Right renal pelvis (tissue), 4 donors: ENCODE data around the gene MRPL30. TPM values are rescaled to one million over a fixed set of nuclear protein-coding genes. Genes with fewer than 3 reads are reported as not detected.
A peak's percentile ranks its signal among the peaks of the same experiment; 100 is the strongest.
"Not testable (repeated sequence)": the region's sequence is repeated elsewhere in the genome, so short reads cannot be mapped to it uniquely, and the experiment has no call there.

Experiments used
- DNase-seq, 4 donors: peaks; one replicate each; pipeline ENCODE4 v3.0.0-alpha.2; 2013; ENCODE audit warnings: low read depth in 4 of 4, low spot score in 3 of 4, missing footprints in 1 of 4
- polyA plus RNA-seq, 4 donors: library from polyadenylated mRNA; unstranded; fragments of 120-200 nt; gene quantifications; one replicate each; pipeline ENCODE4 v1.2.1, GENCODE V29; 2013; ENCODE audit not compliant: insufficient read length in 4 of 4

Gene MRPL30
- 10 to 100 TPM; 49.3 to 59.5 (median 56.3) TPM for polyA plus RNA-seq

DNA sequence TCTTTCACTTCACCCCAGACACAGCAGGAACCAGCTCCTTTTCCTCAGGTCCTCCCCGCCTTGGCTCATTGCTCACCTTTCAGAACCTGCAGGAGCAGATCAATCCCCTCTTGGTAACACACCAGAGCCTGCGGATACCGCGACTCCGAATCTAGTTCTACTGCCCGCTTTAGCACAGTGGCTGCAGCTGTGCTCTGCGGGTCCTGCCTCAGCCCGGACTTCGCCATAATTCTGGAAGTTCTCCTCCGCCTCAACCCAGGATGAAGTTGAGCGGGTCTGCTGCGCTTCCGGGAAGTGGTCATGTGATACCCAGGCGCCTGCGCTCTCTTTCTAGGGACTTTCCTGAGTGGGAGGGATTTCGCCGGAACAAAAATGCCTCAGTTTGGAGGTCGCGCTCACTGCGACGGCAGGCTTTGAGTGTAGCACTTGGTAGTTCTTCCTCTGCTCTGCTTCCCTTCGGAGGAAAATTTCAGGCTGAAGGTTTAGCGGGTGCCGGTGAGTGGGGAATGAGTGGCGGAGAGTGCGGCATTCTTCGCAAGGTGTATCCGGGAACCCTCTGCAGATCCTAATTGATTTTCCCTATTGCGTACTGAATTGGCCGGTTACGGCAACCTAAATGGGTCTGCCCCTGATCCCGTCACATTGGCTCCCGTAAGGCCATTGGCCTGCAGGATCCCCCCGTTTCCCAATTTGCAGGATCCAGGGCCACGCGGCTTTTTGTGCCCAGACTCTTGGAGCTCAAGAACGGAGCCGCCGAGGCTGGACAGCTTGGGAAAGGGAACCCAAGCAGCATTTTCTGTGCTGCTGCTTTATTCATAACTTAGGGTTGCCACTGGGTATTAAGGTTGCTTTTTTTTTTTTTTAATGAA is at the start of gene MRPL30, which contains the start of gene MITD1:
Gene MRPL30, plus strand, starts transcription at position 430 of the 869 bp plus-strand sequence. CDS start 5,020 bp downstream, outside the sequence.
Gene MITD1, minus strand, starts transcription at position 304 of the 869 bp plus-strand sequence. Its CDS starts 77 bp downstream, at position 227.
- peak; percentile 88 to 94 (median 93) for DNase-seq

DNA sequence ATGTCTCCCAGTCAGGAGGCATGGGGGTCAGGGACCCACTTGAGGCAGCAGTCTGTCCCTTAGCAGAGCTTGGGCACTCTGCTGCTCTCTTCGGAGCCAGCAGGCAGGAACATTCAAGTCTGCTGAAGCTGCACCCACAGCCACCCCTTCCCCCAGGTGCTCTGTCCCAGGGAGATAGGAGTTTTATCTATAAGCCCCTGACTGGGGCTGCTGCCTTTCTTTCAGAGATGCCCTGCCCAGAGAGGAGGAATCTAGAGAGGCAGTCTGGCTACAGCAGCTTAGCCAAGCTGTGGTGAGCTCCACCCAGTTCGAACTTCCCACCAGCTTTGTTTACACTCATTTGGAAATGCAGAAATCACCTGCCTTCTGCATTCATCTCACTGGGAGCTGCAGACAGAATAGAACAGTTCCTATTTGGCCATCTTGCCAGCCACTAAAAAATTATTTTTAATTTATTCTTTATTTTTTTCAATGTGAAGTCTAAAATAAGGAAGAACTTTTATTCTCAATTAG is 45.9 kb upstream of the MRPL30 start:
- not testable (repeated sequence) for DNase-seq

DNA sequence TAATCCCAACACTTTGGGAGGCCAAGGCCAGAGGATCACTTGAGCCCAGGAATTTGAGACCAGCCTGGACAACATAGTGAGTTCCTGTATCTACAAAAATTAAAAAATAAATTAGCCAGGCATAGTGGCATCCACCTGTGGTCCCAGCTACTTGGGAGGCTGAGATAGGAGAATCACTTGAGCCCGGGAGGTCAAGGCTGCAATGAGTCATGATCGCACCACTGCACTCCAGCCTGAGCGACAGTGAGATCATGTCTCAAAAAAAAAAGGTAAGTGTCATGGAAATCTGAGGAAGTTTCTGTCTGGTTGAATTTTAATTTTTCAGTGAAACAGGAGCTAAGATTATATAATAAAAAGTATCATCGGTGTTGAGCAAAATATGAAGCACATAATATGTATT is 42.0 kb upstream of the MRPL30 start:
- DNase-seq: no peak

DNA sequence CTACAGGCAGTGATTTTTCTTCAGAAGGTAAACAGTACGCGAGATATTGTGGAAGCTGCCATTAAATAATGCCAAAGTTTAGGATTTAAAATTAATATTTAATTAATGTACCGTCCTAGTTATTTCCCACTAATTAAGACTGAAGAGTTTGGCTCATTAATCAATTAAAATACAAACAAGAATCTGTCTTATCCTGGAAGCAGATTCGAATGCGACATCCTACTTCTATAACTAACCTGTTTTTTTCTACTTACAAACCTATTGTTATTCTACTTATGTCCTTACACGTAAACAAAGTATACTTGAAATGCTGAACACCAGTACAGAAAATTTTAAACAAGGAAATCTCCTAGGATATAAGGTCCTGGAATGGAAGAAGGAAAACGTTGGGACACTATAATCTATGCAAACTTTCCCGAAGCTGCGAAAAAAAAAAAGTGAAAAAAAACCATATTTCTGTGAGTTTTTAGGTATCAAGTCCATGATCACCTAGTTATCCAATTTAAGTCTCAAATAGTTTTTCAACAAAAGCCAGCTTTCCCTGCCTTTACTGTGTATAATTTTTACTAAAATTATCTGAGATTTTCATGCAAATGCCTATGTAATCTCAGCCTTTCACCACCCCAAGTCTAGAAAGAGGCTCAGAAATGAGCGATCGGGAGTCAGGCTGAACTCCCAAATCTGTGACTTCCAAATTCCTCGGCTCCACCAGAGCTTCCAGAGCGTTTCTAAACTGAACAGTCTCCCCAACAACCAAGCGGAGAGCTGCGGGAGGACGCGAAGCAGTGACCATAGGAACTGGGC is 40.7 kb upstream of the MRPL30 start:
- no peak for DNase-seq

DNA sequence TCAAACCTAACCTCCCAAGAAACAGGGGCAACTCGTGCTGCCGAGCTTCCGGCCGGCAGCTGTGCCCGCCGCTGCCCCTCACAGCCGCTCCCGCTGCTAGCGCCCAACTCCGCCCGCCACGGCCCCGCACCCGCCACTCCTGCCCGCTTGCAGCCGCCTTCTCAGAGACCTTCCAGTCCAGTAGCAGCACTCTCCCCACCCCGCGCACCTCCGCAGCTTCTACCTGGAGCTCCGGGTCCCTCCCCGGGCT is 40.2 kb upstream of the MRPL30 start:
- DNase-seq: no peak

DNA sequence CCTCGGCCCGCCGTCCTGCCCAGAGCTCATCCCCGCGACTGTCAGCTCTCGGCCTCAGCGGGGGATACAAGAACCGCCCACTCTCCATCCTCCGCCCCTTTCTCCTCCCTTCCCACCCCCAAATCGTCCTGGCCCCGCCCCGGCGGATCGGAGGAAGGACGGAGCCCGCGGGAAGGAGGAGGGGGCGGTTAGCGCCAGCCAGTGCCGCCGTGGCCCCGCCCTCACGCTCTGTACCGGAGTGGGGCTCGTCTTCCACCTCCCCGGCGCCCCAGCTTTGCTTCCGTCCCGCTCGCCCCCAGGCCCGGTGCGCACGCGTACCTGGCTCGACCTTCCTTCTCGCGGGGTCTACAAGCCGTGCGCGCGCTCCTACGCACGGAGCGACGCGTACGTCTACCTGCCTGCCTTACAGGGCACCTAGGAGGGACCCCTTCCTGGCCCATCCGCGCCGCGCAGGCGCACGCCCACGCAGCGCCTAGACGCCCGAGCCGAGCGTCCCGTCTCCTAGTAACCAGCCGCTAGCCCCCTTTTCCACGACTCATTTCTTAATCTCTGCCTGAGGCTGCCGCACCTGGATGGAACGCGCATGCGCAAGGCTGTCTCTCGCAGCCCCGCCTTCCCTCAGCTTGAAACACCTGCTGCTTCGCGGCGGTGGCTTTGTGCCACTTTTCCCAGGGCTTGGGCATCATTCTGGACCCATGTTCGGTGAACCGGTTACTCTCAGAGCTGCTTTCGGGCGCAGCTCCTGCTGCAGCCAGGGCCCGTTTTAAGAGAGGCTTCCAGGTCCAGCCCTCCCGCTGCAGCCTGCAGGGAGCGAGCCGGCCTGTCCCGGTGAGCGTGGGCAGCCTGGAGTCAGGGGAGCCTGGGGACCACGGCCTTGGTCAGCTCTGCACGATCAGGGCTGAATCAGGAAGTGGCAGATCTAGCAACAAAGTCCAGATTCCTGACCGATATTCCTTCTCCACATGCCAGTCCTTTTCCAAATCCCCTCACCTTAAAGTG is 39.6 kb upstream of the MRPL30 start, which contains the start of gene C2orf15:
Gene C2orf15, plus strand, starts transcription at position 598 of the 999 bp plus-strand sequence. CDS start 8,852 bp downstream, outside the sequence.
- peak; percentile 82 to 91 (median 88) for DNase-seq

DNA sequence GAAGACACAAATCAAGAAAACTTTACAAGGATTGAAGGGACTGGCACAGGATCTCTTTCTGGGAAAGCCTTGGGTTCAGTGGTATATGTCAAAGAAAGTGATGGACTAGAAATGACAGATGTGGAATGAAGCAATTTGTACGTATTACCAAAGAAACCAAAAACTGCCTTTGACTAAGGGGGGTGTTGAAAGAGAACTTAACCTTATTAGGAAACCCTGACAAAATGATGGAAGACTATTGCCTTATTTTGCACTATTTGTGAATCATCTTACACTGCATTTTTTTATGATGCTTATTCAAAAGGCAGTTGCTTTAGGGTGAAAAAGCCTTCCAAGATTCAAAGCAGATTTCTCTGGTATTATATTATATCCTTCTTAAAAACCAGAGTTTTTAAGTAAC is 30.3 kb upstream of the MRPL30 start:
- no peak for DNase-seq

DNA sequence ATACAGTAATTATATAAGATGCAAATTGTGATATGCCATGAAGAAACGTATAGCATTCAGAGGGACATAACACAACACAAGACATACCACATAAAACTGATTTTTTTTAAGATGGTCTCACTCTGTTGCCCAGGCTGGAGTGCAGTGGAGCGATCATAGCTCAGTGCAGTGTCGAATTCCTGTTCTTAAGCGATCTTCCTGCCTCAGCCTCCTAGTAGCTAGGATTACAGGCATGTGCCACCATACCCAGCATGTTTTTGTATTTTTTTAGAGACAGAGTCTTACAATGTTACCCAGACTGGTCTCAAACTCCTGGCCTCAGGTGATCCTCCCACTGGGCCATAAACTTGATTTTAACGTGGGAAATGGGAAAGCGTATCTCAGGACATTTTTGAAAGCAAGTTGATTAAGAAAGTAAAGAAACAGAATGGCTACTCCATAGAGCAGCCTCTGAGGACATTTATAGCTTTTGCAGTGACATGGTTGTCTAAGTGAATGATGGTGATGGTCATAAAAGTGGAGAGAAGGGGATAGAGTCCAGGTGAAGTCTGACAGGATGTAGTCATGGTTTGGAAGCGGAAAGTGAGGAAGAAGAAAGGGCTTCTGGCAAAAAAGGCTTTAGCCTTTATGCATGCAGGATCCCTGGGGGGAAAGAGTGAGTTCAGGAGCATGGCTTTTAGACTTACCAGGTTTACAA is 28.6 kb upstream of the MRPL30 start:
- DNase-seq: no peak

DNA sequence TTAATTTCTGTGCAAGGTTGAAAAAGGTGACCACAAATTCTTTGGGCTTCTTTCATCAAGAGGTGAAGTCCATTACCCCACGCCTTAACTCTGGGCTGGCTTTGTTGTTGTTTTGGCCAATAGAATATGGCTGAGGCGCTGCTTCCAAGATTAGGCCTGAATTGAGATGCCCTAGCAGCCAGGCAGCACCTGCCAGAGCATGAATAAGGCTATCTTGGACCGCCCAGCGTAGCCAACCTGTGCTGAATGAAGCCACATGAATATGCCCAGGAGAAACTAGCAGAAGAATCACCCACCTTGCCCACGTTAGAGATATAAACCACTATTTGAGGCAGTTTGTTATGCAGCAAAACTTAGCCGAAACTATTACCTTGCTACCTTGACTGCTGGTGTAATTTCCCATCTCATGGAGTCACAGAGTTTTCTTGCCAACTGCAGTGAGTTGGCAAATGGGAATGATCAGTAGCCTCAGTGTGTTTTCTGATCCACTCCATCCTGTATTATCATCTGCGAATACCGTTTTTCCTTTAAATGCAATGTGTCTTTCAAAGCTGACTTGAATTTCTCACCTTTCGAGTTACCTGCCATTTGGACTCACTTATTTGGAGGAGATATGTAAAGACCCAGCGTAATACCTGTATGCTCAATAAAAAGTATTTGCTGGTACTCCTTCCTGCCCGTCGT is 26.9 kb upstream of the MRPL30 start:
- DNase-seq: no peak

DNA sequence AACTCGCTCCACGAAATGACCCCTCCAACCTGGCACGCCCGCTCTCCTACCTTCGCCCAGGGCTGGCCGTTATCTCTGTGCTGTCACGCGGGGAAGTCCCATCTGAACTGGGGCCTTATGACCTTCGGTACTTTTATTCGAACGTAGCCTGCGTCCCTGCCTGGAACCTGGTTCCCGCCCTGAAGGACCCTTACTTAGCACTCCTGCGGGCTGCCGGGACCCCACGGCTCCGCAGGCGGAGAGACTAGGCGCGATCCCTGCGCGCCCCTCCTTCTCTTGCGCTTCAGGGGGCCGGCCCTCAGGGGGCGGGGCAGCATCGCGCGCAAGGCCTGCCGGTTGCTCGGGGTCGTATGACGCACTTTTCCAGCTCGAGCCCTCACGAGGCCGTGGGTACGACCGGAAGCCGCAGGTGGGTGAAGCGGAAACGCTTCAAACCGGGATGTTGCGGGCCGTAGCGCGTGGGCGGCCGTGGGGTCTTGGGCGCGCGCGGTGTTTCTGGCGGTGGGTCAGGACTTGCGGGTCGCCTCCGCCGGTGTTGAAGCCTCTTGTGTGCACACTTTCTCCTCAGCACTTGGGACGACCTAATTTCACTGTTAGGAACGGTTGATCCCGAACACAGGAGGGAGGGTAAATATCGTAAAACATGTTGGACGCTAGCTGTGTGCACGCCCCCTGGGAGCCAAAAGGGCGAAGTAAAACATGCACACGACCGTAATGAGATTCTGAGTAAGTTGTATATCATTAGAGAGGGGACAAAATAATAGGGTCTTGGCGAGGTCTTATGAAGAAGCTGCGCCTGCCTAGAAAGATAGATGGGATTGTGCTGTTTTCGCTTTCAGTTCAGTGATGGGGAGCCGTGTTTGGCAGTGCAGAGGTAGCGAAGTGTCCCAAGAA is 26.1 kb upstream of the MRPL30 start, which contains the start of the genes LIPT1 and TSGA10:
Gene LIPT1, plus strand, starts transcription at position 325 of the 894 bp plus-strand sequence. CDS start 6,991 bp downstream, outside the sequence.
Gene TSGA10, minus strand, starts transcription at position 300 of the 894 bp plus-strand sequence. CDS start 45,503 bp downstream, outside the sequence.
- peak; percentile 84 to 87 (median 84) for DNase-seq

DNA sequence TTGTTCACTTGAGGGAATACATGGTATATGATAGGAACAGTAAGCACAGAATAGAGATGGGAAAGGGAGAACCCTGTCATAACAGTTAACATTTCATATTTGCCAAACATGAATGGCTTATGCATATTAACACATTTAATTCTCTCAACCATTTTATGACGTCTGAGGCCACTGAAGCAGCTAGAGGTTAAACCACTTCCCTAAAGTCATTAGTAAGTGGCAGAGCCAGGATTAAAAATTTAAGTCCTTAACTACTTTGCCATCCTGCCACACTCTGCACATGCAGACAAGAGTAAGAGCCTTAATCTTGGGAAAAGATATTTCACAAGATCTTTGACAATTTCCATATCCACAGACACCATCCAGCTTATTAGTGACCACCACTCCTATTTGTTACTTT is 24.1 kb upstream of the MRPL30 start:
- DNase-seq: no peak

DNA sequence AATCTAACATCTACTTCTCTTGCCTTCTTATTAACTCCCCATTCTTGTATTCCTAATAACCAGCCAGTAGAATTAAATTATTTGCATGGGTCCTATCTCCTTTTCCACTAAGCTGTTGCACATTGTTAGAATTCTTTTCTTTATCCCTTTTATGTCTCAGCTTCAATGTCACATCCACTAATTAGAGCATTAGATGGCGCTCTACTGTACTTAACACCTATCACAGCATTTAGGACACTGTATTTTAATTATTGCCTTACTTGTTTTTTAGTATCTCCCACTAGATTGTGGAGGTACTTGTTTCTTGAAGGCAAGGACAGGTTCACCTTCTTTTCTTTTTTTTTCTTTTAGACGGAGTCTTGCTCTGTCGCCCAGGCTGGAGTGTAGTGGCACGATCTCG is 22.4 kb upstream of the MRPL30 start:
- DNase-seq: no peak

DNA sequence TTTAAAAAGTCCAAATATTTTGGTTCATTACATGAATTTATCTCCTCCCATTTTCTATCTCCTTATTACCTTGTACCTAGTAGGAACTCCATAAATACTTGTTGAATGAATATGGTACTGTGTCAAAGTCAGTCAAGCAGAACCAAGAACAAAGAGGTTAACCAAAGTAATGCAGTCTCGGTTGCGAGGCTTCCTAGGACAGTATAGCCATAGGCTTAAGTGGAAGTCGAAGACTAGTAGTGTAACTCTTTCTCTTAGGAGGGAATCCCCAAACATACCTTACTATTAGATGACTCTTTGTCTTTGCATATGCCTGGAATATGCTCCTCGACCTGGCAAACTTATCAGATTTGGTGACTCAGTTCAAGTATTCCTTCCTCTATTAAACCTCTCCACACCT is 21.4 kb upstream of the MRPL30 start:
- DNase-seq: no peak

DNA sequence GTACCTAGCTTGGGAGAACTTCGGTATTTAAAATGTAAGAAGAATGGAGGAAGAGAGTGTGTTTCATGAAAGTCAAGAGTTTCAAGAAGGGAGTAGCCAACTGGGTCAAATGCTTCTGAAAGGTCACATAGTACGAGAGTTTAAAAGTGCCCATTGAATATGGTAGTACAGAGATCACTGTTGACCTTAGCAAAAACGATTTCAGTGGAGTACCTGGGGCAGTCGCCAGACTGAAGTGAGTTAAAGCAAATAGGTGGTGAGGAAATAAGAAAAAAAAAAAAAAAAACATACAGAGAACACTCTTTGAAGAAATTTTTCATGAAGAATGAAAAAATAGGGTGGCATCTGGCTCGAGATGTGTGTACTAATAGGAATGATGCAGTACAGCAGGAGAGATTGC is 14.8 kb upstream of the MRPL30 start:
- no peak for DNase-seq

DNA sequence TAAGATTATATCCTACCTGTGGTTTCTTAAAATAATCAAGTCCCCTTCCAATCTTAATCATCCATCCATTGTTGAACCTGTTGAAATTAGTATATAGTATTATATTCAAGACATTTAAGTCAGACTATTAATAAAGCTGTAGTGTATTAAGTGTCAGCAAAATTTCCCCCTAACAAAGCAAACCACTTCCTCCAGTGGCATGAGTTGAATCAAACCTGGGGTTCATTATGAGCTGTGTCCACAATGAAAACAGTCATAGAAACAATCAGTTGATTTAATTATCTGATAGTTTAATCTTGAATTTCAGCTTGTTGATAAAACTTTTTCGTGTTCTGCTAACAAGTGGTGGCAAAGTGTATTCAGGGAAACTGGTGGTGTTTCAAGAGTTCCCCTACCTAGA is 11.4 kb upstream of the MRPL30 start:
- no peak for DNase-seq

DNA sequence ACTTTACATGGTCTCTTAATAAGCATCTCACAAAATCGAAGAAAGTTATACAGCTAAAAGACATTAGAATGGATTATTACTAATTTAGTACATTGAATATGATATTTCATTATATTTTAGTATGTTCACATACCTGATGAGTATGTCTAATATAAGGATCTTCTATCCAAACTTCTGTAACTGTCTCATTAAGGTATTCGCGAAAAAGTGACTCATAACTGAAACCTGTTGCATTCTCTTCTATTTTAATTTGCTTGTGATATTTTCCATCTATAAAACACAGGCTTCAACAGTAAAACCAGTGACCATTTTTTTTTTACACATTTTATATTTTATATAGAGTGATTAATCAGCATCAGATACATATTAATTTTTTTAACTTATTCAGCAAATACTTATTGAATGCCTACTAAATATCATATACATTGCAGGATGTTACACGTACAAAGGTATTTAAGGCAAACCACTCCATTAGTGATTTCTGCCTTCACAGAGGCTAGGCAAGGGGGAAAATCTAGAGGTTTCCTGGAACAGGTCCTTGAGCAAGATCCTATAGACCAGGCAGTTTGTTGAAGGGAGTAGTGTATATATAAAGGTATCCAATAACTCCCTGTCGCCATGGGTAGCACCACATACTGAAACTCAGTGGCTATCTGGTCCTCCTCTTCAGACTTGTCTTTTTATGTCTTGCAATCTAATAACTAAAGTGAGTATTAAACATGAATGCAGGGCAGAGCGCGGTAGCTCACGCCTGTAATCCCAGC is 9.4 kb upstream of the MRPL30 start:
- no peak for DNase-seq

DNA sequence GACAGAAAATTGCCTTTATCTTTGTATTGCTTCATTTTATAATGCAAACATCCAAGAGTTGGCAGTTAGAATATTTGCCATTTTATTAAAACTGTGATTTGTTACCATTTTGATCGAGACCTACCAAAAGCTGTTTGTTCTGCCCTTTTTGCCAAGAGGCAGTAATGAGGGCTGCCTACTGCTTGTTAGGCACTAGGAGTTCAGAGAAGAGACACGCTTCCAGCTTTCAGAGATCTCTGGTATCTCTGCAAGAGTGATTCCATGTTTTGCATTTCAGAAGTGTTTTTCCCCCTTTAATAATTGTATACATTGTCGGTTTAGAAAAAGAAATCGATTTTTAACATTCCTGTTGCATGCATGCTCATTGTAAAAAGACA is 628 bp downstream of the MRPL30 start:
- DNase-seq: no peak
